Stimulated activated CD8-positive, alpha-beta memory T cell treated with anti-CD3 and anti-CD28 coated beads, Interleukin-4, amount 100 ng/mL, for 4 hours (primary cell): Measurements from ENCODE around the gene DIAPH2.
"Not testable (repeated sequence)": the region's sequence is repeated elsewhere in the genome, so short reads cannot be mapped to it uniquely, and the experiment has no call there.

ENCODE experiments used
- DNase-seq, 2 donors: peaks; one replicate each; pipeline ENCODE4 v3.0.0-alpha.2; 2020; ENCODE audit warnings: low read depth in 2 of 2, low spot score in 1 of 2

Gene DIAPH2

DNA sequence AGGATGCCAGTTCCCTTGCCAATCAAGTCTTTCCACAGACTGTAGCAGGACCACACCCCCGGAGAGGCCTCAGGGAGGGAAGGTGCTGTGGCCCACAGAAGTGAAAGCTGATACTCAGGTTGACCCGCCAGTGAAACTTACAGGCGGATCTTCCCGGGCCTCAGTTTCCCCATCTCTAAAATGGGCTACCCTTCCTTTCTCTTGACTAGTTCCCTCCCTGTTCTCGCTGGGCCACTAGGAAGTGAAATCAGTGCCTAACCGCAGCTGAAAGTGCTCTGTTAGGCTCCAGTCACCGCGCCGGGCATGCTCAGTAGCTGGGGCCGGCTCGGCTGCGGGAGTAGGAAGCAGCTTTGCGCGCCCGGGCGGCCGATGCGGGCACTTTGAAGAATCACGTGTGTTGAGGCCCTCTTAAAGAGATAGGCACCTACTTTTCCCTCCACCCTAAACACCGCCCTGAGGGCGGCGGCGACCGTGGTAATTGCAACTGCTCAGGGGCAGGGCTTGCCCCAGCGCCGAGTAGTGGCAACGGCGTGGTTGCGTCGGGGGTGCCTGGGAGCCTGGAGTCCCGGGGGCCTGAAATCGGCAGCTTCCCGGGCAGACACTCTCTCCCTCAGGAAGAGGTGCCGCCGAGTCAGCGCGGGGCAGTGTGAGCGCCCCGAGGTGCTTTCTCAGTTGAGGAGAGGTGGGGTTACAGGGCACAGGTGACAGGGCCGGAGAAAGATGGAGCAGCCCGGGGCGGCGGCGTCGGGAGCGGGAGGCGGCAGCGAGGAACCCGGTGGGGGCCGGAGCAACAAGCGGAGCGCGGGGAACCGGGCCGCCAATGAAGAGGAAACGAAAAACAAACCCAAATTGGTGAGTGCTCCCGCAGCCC lies at the start of gene DIAPH2:
TSS of gene DIAPH2 (plus strand) at position 504 of the 871 bp plus-strand sequence.
- peak; percentile 31 to 46 for DNase-seq

GRCh38 chrX:96650023-96650422 lies 34.6 kb upstream of the DIAPH2 start:
- DNase-seq, result no peak

GRCh38 chrX:96655947-96656623 lies 28.6 kb upstream of the DIAPH2 start:
- DNase-seq, result no peak

- no peak for DNase-seq
These were observed 2.1 kb upstream of the DIAPH2 start for GRCh38 chrX:96682516-96682915.

GRCh38 chrX:96683997-96684338 lies 674 bp upstream of the DIAPH2 start:
- no peak for DNase-seq

GRCh38 chrX:96685210-96686099 lies 813 bp downstream of the DIAPH2 start:
- no peak for DNase-seq

- no peak for DNase-seq
These were observed 3.1 kb downstream of the DIAPH2 start for GRCh38 chrX:96687776-96688175.

GRCh38 chrX:96688789-96689188 lies 4.1 kb downstream of the DIAPH2 start:
- no peak for DNase-seq

DNA sequence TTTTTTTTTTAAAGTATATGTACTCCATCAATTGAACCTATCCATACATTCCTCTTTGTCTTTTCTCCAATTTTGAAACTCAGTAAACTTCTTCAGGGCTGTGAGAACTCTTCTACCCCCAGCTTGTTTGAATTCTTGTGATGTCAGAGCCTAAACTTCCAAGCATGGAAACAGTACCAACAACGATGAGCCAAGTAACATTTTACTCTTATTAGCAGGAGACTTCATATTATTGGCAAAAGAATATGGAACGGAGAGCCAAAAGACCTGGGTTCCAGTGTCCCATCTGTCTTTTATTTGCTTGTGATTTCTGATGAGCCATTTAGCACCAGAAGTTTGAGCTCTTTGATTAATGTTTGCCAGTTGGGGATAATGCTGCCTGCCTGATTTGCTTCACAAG lies 5.3 kb downstream of the DIAPH2 start:
- DNase-seq, result no peak

DNA sequence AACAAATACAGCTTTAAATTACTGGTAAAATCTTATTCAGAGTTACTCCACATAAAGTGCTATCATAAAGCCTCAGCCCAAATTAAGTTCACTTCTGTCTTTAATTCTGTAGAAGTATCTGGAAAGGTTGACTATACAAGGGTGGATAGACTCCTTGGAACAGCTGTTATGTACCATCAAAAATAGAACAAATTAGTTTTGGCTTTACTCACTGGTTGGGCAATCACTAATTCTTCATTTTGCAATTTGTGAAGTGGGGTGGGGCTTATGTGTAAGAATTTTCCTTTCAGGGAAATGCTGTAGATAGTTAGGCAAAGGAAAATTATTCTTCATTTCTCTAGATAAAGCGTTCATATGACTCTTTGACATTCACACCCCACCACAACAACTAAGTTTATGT lies 7.8 kb downstream of the DIAPH2 start:
- DNase-seq, result no peak

- no peak for DNase-seq
These were observed 8.2 kb downstream of the DIAPH2 start for GRCh38 chrX:96692890-96693289.

DNA sequence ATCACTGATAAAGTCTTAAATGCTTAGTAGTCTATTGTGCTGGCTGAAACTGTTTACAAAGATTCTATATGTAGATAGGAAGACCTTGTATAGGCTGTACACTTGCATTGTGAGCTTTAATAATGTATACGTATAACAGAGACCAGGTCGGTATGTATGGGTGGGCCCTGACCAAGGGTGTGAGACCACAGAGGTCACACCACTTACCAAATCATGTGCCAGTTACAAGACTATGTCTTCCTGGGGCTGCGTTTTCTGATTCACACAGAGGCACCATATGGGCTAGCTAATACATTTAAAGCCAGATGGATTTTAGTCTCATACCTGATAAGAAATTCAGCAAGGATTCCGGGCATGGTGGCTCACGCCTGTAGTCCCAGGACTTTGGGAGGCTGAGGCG lies 8.8 kb downstream of the DIAPH2 start:
- no peak for DNase-seq

GRCh38 chrX:96696462-96696861 lies 11.8 kb downstream of the DIAPH2 start:
- no peak for DNase-seq

- DNase-seq, result no peak
These were observed 16.0 kb downstream of the DIAPH2 start for GRCh38 chrX:96700625-96701024.

DNA sequence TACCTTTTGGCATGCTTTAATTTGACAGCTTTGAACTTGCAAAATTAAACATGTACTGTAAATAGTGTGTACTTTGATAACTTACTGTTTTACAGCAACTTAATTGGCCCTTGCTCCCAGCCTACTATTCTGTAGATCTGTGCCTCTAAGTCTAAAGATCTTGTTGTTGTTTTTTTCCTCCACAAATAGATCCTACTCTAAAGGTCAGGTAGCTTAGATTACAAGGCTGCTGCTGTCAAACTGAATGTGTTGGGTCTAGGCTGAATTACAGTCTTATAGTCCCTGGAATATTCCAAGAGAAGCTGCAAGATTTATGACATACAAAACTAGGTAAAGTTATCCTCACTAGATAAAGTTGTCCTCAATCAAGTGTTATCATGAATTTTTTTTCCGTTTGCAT lies 18.7 kb downstream of the DIAPH2 start:
- no peak for DNase-seq

GRCh38 chrX:96703816-96704215 lies 19.2 kb downstream of the DIAPH2 start:
- DNase-seq, result no peak

DNA sequence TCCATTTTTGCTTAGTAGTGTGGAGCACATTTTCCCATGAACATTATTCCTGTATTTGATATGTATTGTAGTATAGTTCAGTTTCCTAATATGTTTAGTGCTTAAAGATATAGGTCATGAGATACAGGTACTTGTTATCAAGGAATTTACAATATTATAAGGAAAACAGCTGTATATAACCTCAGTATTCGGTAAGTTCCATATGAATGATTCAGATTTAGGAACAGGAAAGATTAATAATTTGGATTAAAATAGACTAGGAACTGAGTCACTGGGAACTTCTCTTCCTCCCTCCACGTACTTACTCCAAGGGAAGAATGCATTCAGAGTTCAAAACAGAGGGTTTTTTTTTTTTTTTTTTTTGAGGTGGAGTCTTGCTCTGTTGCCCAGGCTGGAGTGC lies 20.0 kb downstream of the DIAPH2 start:
- DNase-seq, result no peak

DNA sequence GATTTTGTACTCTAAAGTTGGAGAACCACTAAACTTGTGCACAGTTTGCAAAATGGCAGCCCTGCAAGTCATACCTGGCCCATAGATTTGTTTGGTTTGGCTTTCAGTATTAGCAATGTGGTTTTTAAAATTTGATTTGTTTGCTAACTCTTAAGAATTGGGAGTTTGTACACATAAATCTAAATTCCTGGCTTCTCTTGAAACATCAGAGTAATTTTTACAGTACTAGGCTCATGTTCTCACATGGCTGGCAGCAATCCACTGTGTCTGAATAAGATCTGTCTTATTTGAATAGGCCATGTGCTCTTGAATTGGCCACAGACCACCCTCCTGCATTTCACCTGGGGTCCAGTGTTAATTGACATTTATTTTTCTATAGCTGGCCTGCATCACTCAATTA lies 21.3 kb downstream of the DIAPH2 start:
- DNase-seq, result no peak

DNA sequence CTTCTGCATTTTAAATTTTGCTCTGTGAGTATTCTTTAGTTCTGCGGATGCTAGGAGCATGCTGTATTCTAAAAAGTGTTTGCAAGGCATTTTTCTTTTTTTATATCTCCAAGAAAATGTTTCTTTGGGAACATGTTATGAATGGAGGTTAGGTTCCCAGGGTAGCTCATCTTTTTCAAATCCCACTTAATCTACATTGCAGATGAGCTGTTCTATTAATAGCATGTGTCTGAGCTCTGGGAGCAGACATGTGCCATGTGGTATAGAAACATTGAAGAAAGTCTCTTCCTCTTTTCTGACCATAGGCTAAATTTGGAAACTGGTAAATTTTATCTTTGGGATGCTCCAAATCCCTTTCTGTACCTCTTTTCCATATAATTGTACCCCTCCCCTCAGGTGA lies 23.2 kb downstream of the DIAPH2 start:
- DNase-seq, result no peak

DNA sequence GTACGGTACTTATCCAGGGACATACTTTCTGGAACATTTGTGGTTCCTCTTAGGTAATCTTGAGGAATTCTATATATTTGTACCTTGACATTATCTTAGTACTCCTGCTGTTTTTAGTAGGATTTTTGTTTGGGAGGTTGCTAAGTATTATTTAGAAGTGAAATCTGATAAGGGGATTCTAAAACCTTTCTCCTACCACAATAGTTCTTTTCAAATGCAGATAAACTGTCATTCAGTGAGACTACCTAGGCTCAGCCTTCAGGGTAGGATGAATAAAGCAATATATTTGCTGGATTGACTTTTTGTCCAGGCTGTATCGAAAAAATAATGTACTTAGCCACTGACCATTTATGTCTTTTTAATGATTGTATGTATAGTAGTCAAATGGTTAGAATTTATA lies 25.4 kb downstream of the DIAPH2 start:
- no peak for DNase-seq

DNA sequence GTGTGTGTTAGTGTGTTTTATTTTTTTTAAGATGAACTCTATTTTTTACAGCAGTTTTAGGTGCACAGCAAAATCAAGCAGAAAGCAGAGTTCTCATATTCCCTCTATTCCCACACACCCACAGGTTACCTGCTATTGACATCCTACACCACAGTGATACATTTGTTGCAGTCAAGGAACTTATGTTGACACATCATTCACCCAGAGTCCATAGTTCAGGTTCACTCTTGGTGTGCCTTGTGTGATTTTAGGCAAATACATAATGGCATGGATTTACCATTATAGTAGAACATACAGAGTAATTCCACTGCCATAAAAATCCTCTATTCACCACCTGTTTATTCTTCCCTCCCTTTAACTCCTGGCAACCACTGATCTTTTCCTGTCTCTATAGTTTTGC lies 28.7 kb downstream of the DIAPH2 start:
- DNase-seq, result no peak

- DNase-seq, result not testable (repeated sequence)
These were observed 29.8 kb downstream of the DIAPH2 start for GRCh38 chrX:96714393-96714792.
